Measurements from ENCODE around the gene ZNF506.
A peak's percentile ranks its signal among the peaks of the same experiment; 100 is the strongest.
"Not testable (repeated sequence)": the region's sequence is repeated elsewhere in the genome, so short reads cannot be mapped to it uniquely, and the experiment has no call there.

ZNF506 gene

GRCh38 chr19:19781791-19782190 is 39.8 kb downstream of the ZNF506 start:
- not testable (repeated sequence) for DNase-seq (ENCODE audit: low read depth in 2 of 2)

GRCh38 chr19:19778666-19779065 is 42.9 kb downstream of the ZNF506 start:
- no peak for DNase-seq (ENCODE audit: low read depth in 2 of 2)

GRCh38 chr19:19777692-19778091 is 43.9 kb downstream of the ZNF506 start:
- no peak for DNase-seq (ENCODE audit: low read depth in 2 of 2)

- DNase-seq (ENCODE audit: low read depth in 2 of 2): peak; percentile 86 to 91
Measured at GRCh38 chr19:19776206-19777008, 45.1 kb downstream of the ZNF506 start.

GRCh38 chr19:19775891-19776205 is 45.7 kb downstream of the ZNF506 start:
- DNase-seq (ENCODE audit: low read depth in 2 of 2): no peak

GRCh38 chr19:19774354-19775033 is 47.1 kb downstream of the ZNF506 start:
- no peak for DNase-seq (ENCODE audit: low read depth in 2 of 2)

- DNase-seq (ENCODE audit: low read depth in 2 of 2): not testable (repeated sequence)
Measured at GRCh38 chr19:19771963-19772362, 49.6 kb downstream of the ZNF506 start.

- DNase-seq (ENCODE audit: low read depth in 2 of 2): not testable (repeated sequence)
Measured at GRCh38 chr19:19769971-19770370, 51.6 kb downstream of the ZNF506 start.

- no peak for DNase-seq (ENCODE audit: low read depth in 2 of 2)
Measured at GRCh38 chr19:19758164-19758563, 63.4 kb downstream of the ZNF506 start.

- DNase-seq (ENCODE audit: low read depth in 2 of 2): no peak
Measured at GRCh38 chr19:19752760-19753403, 68.7 kb downstream of the ZNF506 start.

GRCh38 chr19:19751846-19752245 is 69.7 kb downstream of the ZNF506 start:
- DNase-seq (ENCODE audit: low read depth in 2 of 2): no peak

GRCh38 chr19:19750842-19751790 is 70.4 kb downstream of the ZNF506 start:
- no peak for DNase-seq (ENCODE audit: low read depth in 2 of 2)

- no peak for DNase-seq (ENCODE audit: low read depth in 2 of 2)
Measured at GRCh38 chr19:19749908-19750841, 71.4 kb downstream of the ZNF506 start.

- no peak for DNase-seq (ENCODE audit: low read depth in 2 of 2)
Measured at GRCh38 chr19:19749117-19749907, 72.2 kb downstream of the ZNF506 start.

- no peak for DNase-seq (ENCODE audit: low read depth in 2 of 2)
Measured at GRCh38 chr19:19748249-19748938, 73.2 kb downstream of the ZNF506 start.

- DNase-seq (ENCODE audit: low read depth in 2 of 2): no peak
Measured at GRCh38 chr19:19747357-19748220, 74.0 kb downstream of the ZNF506 start.

GRCh38 chr19:19746286-19747213 is 75.0 kb downstream of the ZNF506 start:
- no peak for DNase-seq (ENCODE audit: low read depth in 2 of 2)
